Inferior parietal cortex (tissue), 1 donor: ENCODE measurements around the gene YWHAG.
"Not testable (repeated sequence)": the region's sequence is repeated elsewhere in the genome, so short reads cannot be mapped to it uniquely, and the experiment has no call there.

Experiments
- DNase-seq: peaks from one replicate; pipeline ENCODE4 v3.0.0-alpha.2; 2016; ENCODE audit errors: extremely low spot score

Gene YWHAG

DNA sequence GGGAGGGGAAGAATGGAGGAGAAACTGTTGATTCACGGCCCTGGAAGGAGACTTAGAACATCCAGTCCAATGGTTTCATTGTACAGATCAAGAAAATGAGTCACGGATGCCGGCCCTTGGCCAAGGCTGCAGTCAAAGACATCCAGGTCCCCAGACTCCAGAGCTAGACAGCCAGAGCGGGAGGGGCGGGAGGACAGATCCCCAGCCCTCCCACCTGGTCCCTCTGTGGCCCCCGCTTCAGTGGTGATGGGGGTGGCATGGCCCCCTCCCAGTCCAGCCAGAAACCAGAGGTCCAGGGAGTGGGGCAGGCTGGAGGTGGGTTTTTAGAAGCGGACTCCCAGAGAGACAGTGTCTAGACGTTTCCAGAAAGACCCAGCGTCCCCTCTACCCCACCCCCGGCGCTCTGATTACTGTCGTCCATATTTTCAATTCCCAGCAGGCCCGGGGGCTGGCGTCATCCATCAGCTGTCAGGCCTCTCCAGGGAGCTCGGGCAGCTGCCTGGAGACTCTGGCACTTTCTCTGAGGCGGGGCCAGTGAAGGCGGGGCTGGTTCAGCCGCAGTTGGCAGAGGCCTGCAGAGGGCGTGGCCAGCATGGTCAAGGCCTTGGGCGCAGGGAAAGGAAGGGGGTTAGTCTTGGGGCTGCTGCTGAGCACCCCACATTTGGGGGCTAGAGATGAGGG lies 64.3 kb downstream of the YWHAG start:
- DNase-seq: peak; percentile 95

GRCh38 chr7:76293407-76293901 lies 65.3 kb downstream of the YWHAG start:
- DNase-seq: no peak

DNA sequence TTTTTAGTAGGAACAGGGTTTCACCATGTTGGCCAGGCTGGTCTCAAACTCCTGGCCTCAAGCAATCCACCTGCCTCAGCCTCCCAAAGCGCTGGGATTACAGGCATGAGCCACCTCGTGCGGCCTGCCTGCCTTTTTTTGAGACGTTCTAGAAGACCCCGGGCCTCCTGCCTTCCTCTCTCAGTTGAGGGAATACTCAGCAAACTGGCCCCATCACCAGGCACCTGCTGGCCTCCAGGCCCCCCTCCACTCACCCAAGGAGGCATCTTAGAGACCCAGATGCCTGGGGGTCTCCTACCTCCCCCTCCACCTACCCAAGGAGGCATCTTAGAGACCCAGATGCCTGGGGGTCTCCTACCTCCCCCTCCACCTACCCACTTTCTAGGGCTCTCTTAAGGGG lies 65.9 kb downstream of the YWHAG start:
- DNase-seq: not testable (repeated sequence)

DNA sequence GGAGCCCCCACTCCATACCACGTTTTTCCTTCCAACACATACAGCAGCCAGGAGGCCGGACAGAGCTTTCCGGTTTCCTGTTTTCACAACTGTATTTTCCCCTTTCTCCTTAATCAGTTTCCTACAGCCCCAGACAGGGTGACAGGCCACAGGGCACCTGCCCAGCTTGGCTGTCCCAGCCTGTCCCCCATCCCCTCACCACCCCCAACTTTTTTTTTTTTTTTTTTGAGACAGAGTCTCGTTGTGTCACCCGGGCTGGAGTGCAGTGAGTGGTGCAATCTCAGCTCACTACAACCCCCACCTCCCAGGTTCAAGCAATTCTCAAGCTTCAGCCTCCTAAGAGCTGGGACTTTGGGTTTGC lies 66.6 kb downstream of the YWHAG start:
- DNase-seq: no peak

DNA sequence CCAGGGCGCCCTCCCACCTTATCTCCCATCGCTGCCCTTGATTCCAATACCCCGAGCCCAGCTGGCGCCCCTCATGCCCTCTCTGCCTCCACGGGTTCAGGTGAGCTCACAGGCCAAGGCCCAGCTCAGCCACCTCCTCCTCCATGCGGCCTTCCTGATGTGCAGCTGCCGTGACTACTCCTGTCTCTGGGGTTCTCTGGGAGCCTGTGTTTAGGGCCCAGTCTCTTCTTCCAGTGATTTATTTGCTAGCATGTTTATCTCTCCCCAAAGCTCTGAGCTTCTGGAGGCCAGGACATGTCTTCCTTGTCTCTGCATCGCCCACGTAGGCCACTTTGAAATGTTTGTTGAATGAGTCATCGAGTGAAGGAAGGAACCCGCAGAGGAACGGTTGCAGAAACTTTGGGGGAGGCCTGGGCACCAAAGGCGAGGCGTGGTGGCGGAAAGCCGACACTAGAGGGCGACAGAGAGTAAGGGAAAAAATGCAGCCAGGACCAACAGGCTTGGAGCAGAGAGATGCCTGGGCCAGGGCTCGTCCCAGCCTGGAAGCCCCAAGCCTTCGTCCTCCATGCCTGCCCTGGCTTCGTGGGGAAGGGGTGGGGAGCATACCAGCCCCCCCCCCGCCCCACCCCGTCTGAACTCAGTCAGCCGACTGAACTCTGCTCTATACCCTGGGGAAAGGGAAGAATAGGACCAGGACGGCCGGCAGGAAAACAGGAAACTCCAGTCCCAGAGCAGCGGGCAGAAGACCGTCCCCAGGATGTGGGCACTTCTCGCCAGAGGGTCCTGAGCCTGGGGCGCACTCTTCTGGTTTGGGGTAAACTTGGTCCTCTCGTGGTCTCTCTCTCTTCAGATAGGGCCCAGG lies 67.2 kb downstream of the YWHAG start:
- DNase-seq: peak; percentile 98

DNA sequence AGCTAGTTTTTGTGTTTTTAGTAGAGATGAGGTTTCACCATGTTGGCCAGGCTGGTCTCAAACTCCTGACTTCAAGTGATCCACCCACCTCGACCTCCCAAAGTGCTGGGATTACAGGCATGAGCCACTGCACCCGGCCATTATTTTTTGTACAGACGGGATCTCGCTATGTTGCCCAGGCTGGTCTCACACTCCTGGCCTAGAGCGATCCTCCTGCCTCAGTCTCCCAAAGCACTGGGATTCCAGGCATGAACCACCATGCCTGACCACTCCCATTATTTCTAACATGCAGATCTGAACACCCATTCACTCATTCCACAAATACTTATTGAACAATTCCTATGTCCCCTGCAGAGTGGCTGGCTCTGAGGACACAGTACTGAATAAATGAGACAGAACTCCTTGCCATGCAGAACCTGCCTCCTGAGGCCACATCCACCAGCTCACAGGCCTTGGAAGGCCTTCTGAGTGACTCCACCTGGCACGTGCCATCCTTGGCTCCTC lies 67.9 kb downstream of the YWHAG start:
- not testable (repeated sequence) for DNase-seq

DNA sequence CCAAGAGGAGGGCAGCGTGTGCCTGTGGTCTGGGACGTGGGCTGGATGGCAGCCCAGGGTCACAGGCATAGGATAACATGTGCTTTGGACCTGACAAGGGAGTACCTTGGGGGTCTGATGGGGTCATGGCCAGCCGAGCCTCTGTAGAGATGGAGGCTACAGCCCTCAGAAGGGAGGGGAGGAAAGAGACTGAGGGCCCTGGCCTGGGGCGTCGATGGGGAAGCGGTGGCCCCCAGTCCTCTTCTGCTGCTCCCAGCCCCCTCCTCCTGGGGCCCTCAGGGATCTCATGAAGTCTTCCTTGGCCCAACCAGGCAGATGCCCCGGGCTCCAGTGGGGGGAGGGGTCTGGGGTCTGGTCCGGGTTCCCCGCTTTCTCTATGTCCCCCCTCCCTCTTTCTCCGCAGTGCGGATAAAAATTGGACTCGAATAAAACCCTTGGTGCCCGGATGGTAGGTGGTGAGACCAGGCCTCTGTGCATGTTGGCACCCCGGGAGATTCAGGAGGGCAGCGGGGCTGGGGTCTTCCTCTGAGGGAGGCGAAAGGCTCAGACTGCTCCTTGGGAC lies 71.9 kb downstream of the YWHAG start:
- no peak for DNase-seq

GRCh38 chr7:76285604-76286374 lies 73.0 kb downstream of the YWHAG start:
- DNase-seq: no peak

- no peak for DNase-seq
Observed at GRCh38 chr7:76283254-76284159, 75.3 kb downstream of the YWHAG start.

- no peak for DNase-seq
Observed at GRCh38 chr7:76282344-76283253, 76.2 kb downstream of the YWHAG start.

- DNase-seq: no peak
Observed at GRCh38 chr7:76281706-76282343, 77.0 kb downstream of the YWHAG start.

DNA sequence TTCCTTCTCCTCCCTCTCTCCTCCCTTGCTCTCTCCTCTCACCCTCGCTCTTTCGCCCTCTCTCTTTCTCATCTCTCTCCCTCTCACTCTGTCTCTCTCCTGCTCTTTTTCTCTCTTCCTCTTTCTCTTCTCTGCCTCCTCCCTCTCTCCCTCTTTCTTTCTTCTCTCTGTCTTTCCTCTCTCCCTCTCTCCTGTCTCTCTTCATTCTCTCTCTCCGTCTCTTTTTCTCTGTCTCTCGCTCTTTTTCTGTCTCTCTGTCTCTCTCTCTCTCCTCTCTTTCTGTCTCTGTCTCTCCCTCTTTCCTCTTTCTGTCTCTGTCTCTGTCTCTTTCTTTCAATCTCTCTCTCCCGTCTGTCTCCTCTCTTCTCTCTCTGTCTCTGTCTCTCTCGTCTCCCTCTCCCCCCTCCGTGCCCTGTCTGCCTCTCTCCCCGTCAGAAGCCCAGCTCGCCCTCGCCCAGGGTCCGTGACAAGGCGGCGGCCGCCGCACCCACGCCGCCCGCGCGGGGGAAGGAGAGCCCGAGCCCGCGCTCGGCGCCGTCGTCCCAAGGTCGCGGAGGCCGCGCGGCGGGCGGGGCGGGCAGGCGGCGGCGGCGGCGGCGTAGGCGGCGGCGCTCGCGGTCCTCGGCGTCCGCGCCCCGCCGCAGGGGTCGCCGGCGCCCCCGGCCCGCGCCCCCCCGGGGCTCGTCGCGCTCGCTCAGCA lies 77.6 kb downstream of the YWHAG start:
- no peak for DNase-seq

DNA sequence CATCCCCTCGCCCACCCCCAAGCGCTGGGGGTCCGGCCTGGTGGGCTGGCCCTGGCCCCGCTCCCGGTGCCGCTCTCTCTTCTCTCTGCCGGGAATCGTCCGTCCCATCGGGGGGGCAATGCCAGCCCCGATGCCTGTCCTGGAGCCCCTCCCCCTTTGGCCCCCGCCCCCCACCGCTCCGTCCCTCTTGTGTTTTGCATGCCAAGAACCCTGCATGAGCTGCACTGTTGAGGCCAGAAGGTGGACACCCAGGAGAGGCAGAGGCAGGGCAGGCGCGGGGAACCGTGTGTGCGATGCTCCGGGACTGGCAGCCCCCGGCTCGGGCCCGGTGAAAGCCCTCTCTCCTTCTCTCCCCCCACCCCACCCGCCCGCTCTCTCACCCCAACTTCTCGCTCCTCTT lies 78.4 kb downstream of the YWHAG start:
- DNase-seq: no peak

DNA sequence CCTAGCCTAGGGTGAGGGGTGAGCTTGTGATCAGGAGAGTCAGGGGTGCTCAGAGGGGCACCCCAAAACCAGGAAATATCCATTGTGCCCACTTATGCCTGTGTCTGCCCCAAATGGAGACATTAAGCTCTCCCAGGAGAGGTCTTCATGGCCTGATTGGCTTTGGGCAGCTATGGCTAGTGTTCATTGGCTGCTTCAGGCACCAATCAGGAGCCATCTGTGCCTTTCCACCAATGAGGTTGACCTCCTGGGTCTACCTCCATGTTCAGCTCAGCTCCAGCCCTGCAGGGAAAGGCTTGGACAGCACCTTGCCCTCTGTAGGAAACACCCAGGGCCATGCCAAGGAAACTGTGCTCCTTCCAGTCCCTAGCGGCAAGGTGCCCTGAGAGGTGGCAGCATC lies 80.3 kb downstream of the YWHAG start:
- no peak for DNase-seq
